Right forelimb (tissue), 1 donor: ENCODE measurements around the gene ABCC5.
"Not testable (repeated sequence)": the region's sequence is repeated elsewhere in the genome, so short reads cannot be mapped to it uniquely, and the experiment has no call there.

Source experiments
- DNase-seq: peaks from one replicate; pipeline ENCODE4 v3.0.0-alpha.2; 2018

ABCC5 gene

GRCh38 chr3:183884097-183884426 lies 133.6 kb downstream of the ABCC5 start:
- no peak for DNase-seq

DNA sequence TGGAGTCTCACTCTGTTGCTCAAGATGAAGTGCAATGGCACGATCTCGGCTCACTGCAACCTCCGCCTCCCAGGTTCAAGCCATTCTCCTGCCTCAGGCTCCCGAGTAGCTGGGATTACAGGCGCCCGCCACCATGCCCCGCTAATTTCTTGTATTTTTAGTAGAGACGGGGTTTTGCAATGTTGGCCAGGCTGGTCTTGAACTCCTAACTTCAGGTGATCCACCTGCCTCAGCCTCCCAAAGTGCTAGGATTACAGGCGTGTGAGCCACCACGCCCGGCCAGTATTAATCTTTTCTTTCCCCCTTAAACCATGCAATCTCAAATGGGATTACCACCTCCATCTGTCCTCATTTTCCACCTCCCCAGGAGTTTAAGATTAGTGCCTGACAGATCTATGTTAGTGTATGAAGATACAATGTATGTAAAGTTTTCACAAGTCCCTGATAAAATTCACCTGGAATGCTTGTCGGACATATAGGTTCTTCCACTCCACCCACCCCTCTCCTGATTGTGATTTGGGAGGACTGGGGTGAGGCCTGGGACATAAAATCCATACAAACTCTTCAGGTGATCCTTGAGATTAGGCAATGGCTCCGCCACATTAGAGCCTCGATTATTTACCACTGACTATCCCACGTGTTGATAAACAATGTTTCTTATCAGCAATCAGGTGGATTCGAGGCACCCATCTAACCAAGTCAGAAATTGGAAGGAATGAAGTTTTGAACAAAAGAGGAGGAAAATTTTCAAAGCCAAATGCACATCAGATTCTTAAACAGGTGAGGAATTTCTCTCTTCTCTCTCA lies 134.2 kb downstream of the ABCC5 start:
- DNase-seq, result no peak

DNA sequence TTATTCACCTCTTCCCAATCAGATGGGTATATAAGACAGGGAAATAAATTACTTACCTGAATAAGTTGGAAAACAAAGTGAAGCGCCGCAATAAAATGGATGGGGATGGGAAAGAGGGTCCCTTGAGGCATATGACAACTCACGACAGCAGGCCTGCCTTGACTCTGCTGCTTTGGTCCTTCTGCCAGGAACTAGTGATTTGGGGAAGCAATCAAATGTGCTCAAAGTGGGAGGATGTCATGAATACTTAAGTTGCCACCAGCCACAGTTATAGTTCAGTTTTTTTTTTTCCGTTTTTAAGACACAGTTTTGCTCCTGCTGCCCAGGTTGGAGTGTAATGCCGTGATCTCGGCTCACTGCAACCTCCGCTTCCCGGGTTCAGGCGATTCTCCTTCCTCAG lies 137.6 kb downstream of the ABCC5 start:
- DNase-seq, result no peak

DNA sequence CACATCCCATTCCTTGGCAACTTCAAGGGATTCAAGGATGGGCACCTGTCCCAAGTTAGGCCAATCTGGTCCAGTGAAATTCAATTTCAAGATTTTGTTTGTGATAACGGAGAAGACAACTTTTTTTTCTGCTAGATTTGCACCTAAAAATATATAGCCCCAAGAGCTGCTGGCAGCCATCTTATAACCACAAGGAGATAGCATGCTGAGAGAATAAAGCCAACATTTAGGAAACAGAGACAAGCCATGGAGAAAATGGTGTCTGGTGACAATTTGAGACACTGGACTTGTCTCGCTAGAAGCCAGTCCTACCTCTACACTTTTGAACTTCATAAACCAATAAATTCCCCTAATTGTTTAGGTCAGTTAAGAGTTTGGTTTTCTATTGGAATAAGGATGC lies 138.4 kb downstream of the ABCC5 start:
- DNase-seq, result no peak

- DNase-seq, result no peak
Observed at GRCh38 chr3:183878071-183878470, 139.6 kb downstream of the ABCC5 start.

DNA sequence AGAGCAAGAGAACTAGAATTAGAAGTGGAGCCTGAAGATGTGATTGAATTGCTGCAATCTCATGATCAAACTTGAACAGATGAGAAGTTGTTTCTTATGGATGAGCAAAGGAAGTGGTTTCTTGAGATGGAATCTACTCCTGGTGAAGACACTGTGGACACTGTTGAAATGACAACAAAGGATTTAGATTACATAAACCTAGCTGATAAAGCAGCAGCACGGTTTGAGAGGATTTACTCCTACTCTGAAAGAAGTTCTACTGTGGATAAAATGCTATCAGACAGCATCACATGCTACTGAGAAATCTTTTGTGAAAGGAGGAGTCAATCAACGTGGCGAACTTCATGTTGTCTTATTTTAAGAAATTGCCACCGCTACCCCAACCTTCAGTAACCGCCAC lies 140.5 kb downstream of the ABCC5 start:
- not testable (repeated sequence) for DNase-seq

- no peak for DNase-seq
Observed at GRCh38 chr3:183875411-183875810, 142.3 kb downstream of the ABCC5 start.

DNA sequence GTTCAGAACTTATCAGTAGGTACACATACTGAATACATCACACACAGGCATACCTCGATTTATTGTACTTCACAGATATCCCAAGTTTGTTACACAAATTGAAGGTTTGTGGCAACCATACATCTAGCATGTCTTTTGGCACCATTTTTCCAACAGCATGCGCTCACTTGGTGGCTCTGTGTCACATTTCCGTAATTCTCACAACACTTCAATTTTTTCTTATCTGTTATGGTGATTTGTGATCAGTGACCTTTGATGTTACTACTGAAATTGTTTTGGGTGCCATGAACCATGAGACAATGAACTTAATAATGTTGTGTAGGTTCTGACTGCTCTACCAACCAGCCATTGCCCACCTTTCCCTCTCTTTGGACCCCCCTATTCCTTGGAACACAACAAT lies 143.8 kb downstream of the ABCC5 start:
- DNase-seq, result no peak

DNA sequence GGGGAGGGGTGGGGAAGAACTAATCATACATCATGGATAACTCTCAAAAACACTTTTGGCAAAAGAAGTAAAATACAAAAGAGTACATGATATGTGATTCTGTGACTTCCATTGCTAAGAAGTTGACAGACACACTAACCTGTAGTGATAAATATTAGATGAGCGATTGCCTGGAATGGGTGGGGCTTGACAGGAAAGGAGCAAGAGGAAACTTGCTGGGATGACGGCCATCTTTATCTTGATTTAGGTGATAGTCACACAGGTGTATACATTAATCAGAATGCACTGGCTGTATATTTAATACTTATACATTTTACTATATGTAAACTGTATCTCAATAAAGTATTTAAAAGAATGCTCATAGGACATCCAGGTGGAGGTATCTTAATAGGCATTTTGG lies 146.1 kb downstream of the ABCC5 start:
- DNase-seq, result no peak

- DNase-seq, result no peak
Observed at GRCh38 chr3:183870563-183870962, 147.1 kb downstream of the ABCC5 start.
